Activated effector memory CD4-positive, alpha-beta T cell treated with Interleukin-2 at 50 U/mL for 16 hours (primary cell): Measurements from ENCODE around the gene ASNS.
"Not testable (repeated sequence)": the region's sequence is repeated elsewhere in the genome, so short reads cannot be mapped to it uniquely, and the experiment has no call there.

Experiments
- DNase-seq: peaks from one replicate; pipeline ENCODE4 v3.0.0-alpha.2; 2020

The ASNS gene

GRCh38 chr7:97872025-97872669 is at the start of gene ASNS:
Gene ASNS, minus strand, starts transcription at chr7:97872408. Its CDS starts 3,252 bp downstream, at chr7:97869156.
- DNase-seq: peak; percentile 79

- DNase-seq: not testable (repeated sequence)
These were observed 49.0 kb upstream of the ASNS start for GRCh38 chr7:97921254-97921653.

- DNase-seq: not testable (repeated sequence)
These were observed 43.1 kb upstream of the ASNS start for GRCh38 chr7:97915267-97915666.

- DNase-seq: not testable (repeated sequence)
These were observed 40.1 kb upstream of the ASNS start for GRCh38 chr7:97912294-97912693.

- DNase-seq: not testable (repeated sequence)
These were observed 24.7 kb upstream of the ASNS start for GRCh38 chr7:97896893-97897292.

GRCh38 chr7:97891721-97892120 is 19.5 kb upstream of the ASNS start:
- DNase-seq: not testable (repeated sequence)

- not testable (repeated sequence) for DNase-seq
These were observed 7.3 kb upstream of the ASNS start for GRCh38 chr7:97879527-97879926.

GRCh38 chr7:97874894-97875293 is 2.7 kb upstream of the ASNS start:
- DNase-seq: not testable (repeated sequence)

GRCh38 chr7:97873606-97874005 is 1.4 kb upstream of the ASNS start:
- no peak for DNase-seq

- no peak for DNase-seq
These were observed 566 bp downstream of the ASNS start for GRCh38 chr7:97871659-97872024.

- DNase-seq: no peak
These were observed 3.4 kb downstream of the ASNS start for GRCh38 chr7:97868788-97869187.

GRCh38 chr7:97868314-97868713 is 3.9 kb downstream of the ASNS start:
- no peak for DNase-seq

- no peak for DNase-seq
These were observed 7.1 kb downstream of the ASNS start for GRCh38 chr7:97865104-97865503.

- DNase-seq: no peak
These were observed 12.5 kb downstream of the ASNS start for GRCh38 chr7:97859606-97860204.

- no peak for DNase-seq
These were observed 14.0 kb downstream of the ASNS start for GRCh38 chr7:97858221-97858620.

GRCh38 chr7:97857544-97857943 is 14.7 kb downstream of the ASNS start:
- DNase-seq: no peak

- no peak for DNase-seq
These were observed 20.5 kb downstream of the ASNS start for GRCh38 chr7:97851683-97852082.

GRCh38 chr7:97850262-97851031 is 21.8 kb downstream of the ASNS start:
- DNase-seq: not testable (repeated sequence)

GRCh38 chr7:97847791-97848190 is 24.4 kb downstream of the ASNS start:
- DNase-seq: no peak

- no peak for DNase-seq
These were observed 25.3 kb downstream of the ASNS start for GRCh38 chr7:97846945-97847344.

GRCh38 chr7:97845622-97846203 is 26.5 kb downstream of the ASNS start:
- DNase-seq: no peak

GRCh38 chr7:97844036-97844435 is 28.2 kb downstream of the ASNS start:
- no peak for DNase-seq

GRCh38 chr7:97842772-97843345 is 29.3 kb downstream of the ASNS start:
- DNase-seq: no peak
